ENCODE results near the gene ZBTB14. TPM values are rescaled to one million over a fixed set of nuclear protein-coding genes. Genes with fewer than 3 reads are reported as not detected.

ZBTB14 gene
- total and polyA plus RNA-seq, 4 donors = 6.1 to 14.9 (median 9.2) TPM

DNA sequence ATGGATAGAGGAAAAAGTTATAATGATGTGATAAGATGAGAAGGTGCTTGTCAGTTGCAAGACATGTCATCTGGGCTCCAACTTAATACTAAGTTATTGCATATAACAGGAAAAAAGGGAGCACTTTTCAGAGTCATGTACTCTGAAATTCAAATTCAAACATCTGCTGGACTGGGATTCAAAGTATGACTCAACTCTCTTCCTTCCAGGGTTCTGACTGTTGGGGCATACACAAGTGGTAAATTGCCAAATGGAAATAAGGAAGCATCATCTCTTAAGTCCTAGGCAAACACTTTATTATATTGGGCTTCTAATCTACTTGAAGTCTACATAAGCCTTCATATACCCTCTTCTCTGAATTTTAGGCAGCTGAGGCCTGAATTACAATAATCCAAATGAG is 44.9 kb downstream of the ZBTB14 start:
- H3K9me3 ChIP-seq (ENCODE audit: control insufficient read depth in 4 of 4, insufficient read depth in 3 of 4, low read length in 3 of 4) = no peaks in the 10 kb centered on the region

DNA sequence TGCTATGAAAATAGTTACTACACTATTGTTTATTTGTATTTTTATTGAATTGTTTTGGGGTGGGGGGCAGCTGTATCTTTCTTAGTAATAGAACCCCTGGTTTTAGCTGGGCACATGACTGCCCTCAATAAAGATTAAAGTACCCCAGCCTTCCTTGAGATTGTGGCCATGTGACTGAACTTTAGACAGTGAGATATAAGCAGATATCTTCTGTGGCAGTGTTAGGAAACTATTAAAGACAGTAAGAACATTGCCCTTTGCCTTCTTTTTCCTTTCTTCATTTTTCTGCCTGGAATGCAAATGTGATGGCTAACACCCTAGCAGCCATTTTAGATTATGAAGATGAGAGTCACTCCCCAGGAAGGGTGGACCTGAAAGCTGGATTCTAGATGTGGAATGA is 50.6 kb downstream of the ZBTB14 start:
- Histone ChIP-seq H3K9me3 (ENCODE audit: control insufficient read depth in 4 of 4, insufficient read depth in 3 of 4, low read length in 3 of 4) (no peaks in the 10 kb centered on the region), H3K4me1 (ENCODE audit: control insufficient read depth in 5 of 5, insufficient read depth in 5 of 5, low read length in 5 of 5) (peaks cover 0 to 8% (median 0%) of the 10 kb centered on the region in 5 donors), H3K27me3 (ENCODE audit: control insufficient read depth in 3 of 3, insufficient read depth in 3 of 3, low read length in 2 of 3) (no peaks in the 10 kb centered on the region), H3K4me3 (no peak overlapping the region), H3K36me3 (ENCODE audit: control insufficient read depth in 4 of 4, insufficient read depth in 4 of 4, low read length in 4 of 4) (peaks cover 3 to 22% (median 11%) of the 10 kb centered on the region in 4 donors), H3K27ac (ENCODE audit: low read depth in 1 of 2, low read length in 1 of 2) (no peak overlapping the region), H3K9ac (ENCODE audit: insufficient read depth in 1 of 2, low read length in 2 of 2) (no peak overlapping the region)
- DNase-seq (no peak), ATAC-seq (ENCODE audit: insufficient read depth, low FRiP score) (no peak)
- TF ChIP-seq, protein P1, sequence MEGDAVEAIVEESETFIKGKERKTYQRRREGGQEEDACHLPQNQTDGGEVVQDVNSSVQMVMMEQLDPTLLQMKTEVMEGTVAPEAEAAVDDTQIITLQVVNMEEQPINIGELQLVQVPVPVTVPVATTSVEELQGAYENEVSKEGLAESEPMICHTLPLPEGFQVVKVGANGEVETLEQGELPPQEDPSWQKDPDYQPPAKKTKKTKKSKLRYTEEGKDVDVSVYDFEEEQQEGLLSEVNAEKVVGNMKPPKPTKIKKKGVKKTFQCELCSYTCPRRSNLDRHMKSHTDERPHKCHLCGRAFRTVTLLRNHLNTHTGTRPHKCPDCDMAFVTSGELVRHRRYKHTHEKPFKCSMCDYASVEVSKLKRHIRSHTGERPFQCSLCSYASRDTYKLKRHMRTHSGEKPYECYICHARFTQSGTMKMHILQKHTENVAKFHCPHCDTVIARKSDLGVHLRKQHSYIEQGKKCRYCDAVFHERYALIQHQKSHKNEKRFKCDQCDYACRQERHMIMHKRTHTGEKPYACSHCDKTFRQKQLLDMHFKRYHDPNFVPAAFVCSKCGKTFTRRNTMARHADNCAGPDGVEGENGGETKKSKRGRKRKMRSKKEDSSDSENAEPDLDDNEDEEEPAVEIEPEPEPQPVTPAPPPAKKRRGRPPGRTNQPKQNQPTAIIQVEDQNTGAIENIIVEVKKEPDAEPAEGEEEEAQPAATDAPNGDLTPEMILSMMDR (IDR thresholded peaks at IDR 0.05; ENCODE audit: control extremely low read depth, extremely low read depth) = no peak

More for the DNA sequence above, 44.9 kb downstream of the ZBTB14 start:
- Histone ChIP-seq H3K27me3 (ENCODE audit: control insufficient read depth in 3 of 3, insufficient read depth in 3 of 3, low read length in 2 of 3) (no peaks in the 10 kb centered on the region), H3K9ac (ENCODE audit: insufficient read depth in 1 of 2, low read length in 2 of 2) (no peak overlapping the region), H3K4me3 (no peak overlapping the region), H3K36me3 (ENCODE audit: control insufficient read depth in 4 of 4, insufficient read depth in 4 of 4, low read length in 4 of 4) (no peaks in the 10 kb centered on the region), H3K4me1 (ENCODE audit: control insufficient read depth in 5 of 5, insufficient read depth in 5 of 5, low read length in 5 of 5) (no peaks in the 10 kb centered on the region), H3K27ac (ENCODE audit: low read depth in 1 of 2, low read length in 1 of 2) (no peak overlapping the region)
- DNase-seq (no peak), ATAC-seq (ENCODE audit: insufficient read depth, low FRiP score) (no peak)
- TF ChIP-seq, protein P1 (IDR thresholded peaks at IDR 0.05; ENCODE audit: control extremely low read depth, extremely low read depth) = no peak

DNA sequence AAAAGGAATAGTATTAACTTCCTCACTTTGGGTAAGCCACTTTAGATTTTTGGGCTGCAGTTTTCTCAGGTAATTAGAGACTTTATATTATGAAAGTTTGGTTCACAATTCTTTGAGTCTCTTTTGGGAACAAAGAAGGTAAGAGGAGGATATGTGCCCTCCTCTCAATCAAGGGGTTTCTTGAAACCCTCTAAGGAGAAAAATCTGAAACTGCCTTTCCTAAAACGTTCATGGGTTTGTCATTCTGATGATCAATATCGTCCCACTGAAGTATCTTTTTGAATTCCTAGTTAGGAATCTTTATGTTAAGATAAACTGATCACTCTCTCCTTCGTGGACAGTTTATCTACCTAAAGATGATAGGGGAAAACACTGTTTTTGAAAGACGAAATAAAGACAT is 56.1 kb downstream of the ZBTB14 start:
- TF ChIP-seq, protein P1 (IDR thresholded peaks at IDR 0.05; ENCODE audit: control extremely low read depth, extremely low read depth) = no peak
- Histone ChIP-seq H3K36me3 (ENCODE audit: control insufficient read depth in 4 of 4, insufficient read depth in 4 of 4, low read length in 4 of 4) (peaks cover 3 to 22% (median 14%) of the 10 kb centered on the region in 4 donors), H3K27me3 (ENCODE audit: control insufficient read depth in 3 of 3, insufficient read depth in 3 of 3, low read length in 2 of 3) (no peaks in the 10 kb centered on the region), H3K4me3 (no peak overlapping the region), H3K4me1 (ENCODE audit: control insufficient read depth in 5 of 5, insufficient read depth in 5 of 5, low read length in 5 of 5) (peaks cover 0 to 22% (median 4%) of the 10 kb centered on the region in 5 donors), H3K27ac (ENCODE audit: low read depth in 1 of 2, low read length in 1 of 2) (no peak overlapping the region), H3K9ac (ENCODE audit: insufficient read depth in 1 of 2, low read length in 2 of 2) (peak overlapping the region; percentile 4 to 83), H3K9me3 (ENCODE audit: control insufficient read depth in 4 of 4, insufficient read depth in 3 of 4, low read length in 3 of 4) (no peaks in the 10 kb centered on the region)
- WGBS, 2 donors = 74 to 78% methylated on average over 4 of the region's 4 CpGs
- ATAC-seq (ENCODE audit: insufficient read depth, low FRiP score) = no peak
- DNase-seq = no peak

Other genes starting within 250 kb of the ZBTB14 start
- not detected for gene AKAIN1, start 98.5 kb downstream of the ZBTB14 start, total RNA-seq
- gene AKAIN1, start 98.5 kb downstream of the ZBTB14 start, polyA plus RNA-seq = not detected
- 10 to 100 TPM; 37.3 to 64.0 TPM for gene EPB41L3, start 248.3 kb upstream of the ZBTB14 start, total RNA-seq
- 10 to 100 TPM; 19.0 to 42.4 TPM for gene EPB41L3, start 248.3 kb upstream of the ZBTB14 start, polyA plus RNA-seq

Measured in lung (tissue), 12 donors.